GM18499 (cell line): ENCODE data around the gene UBALD2.

Experiments
- ATAC-seq: cut with Tn5 transposase; IDR thresholded peaks from one replicate; pipeline ENCODE4 v1.9.1; 2021; ENCODE audit warnings: moderate number of reproducible peaks; ENCODE audit not compliant: insufficient read depth, unreplicated experiment

Gene UBALD2

DNA sequence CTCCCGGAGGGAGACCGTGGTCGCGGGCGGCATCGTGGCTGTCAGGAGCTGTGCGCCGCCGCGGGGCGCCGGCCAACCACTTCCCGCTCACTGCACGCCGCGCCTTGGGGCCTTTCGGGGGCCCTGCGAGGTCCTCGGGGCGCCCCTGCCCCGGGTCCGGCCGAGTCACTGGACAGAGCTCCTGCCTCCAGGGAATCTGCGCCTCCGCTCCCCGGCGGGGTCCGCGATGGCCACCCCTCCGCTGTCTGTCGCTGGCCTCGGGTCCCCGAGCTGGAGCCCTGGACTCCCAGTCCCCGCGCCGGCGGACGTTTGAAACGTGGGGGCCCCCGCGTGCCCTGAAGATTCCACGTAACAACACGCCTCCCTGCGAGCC, 42.8 kb downstream of the UBALD2 start, which contains the start of gene QRICH2:
Gene QRICH2 (minus strand): TSS at position 311 of the 373 bp plus-strand sequence. CDS start 278 bp downstream, at position 33.
- ATAC-seq = no peak

DNA sequence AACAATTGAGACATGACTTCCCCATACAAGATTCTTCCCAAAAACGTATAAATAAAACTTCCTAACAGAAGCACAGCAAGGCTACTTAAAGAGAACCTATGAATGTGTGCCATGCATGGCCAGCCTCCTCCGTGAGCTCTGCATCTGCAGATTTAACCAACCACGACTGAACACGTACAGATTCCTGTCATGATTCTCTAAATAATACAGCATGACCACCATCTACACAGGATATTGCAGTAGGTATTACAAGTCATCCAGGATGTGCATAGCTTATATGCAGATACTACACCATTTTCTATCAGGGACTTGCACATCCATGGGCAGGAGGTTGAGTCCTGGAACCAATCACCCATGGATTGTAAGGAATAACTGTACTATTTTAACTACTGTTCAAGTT, 44.3 kb downstream of the UBALD2 start:
- ATAC-seq = no peak

DNA sequence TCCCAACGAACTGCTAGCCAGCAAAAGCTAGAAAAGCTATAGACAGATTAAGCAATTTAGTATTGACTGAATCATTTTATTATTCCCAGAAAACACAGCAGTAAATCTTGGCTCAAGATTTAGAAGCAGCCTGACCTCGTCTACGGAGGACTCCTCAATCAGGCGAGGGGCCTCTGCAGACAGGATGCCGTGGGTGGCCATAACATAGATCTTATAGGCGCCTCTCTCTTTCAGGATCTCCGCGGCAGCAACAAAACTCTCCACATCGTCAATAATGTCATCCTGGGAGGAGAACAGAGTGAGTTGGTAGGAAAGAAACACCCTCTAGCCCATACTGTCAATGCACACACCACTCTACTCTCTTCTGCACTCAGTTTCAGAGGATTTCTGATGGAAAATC, 47.6 kb downstream of the UBALD2 start:
- no peak for ATAC-seq

DNA sequence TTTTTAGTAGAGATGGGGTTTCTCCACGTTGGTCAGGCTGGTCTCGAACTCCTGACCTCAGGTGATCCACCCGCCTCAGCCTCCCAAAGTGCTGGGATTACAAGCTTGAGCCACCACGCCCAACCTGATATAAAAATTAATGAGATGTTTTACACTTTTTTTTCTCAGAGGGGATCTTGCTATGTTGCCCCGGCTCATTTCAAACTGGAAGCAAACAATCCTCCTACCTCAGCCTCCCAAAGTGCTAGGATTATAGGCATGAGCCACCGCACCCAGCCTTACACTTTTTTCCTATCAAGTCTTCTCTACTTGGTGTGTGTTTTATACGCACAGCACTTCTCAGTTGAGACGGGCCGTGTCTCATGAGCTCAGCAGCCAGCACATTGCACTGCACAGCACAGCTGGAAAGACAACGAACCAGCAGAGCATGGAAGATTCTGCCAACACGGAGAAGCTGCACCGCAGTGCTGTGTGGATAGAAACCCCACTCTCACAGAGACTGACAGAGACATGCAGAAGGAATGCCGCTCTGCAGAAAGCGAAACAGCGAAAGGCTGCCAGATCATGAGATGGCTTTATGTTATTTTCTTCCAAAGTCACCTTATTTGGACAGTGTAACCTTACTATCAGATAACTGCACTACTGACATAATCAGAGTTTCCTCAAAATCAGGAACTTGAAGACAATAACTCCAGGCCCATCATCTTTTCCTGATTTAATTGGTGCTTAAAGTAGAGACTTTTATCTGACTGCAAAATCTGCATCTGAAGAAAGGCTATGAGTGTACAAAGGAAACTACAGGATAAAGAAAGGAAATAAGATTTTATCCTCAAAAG, 49.5 kb downstream of the UBALD2 start:
- no peak for ATAC-seq

DNA sequence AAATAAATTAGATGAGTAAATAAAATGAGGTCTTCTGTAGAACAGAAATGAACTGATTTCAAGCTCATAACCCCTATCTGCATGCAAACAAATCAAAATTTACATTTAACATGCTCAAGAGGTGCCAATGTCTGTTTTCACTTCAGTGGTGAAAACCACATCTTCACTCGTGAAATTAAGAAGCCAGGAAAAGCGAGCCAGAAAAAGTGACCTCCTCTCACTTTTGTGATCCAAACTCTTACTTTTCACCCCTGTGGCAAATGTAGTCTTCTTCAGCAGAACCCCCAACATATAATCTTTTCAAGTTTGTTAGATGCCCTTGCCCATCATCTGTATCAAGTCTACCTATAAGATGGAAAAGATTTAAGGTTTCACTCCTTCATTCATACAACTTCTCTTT, 52.4 kb downstream of the UBALD2 start:
- no peak for ATAC-seq

DNA sequence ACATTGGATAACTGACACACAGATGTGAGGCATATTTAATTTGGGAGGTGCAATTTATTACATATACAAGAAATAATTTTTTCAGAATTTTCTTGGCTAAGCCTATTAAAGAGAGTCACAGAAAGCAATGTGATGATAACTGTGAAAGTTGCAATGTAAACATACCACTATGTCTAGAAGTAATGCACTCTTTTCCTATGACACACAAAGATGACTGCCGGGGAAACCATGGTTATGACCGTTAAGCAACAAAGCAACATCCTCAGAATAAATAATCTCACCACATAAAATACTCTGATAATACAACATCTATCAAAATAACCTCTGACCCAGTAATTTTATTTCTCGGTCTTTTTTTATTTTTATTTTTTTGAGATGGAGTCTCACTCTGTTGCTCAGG, 53.4 kb downstream of the UBALD2 start:
- ATAC-seq = no peak
